Hippocampal formation (tissue), 2 donors: ENCODE results near the gene ACTG1.

Experiments used
- DNase-seq, 2 donors: peaks; one replicate each; lab custom pipeline; 2025; lab: John Stamatoyannopoulos, UW

ACTG1 gene

GRCh38 chr17:81462506-81463125 is 50.0 kb downstream of the ACTG1 start:
- no peak for DNase-seq

- DNase-seq: no peak
Measured at GRCh38 chr17:81461607-81462500, 50.7 kb downstream of the ACTG1 start.

- no peak for DNase-seq
Measured at GRCh38 chr17:81460856-81461460, 51.6 kb downstream of the ACTG1 start.
